IMR-90 (cell line): ENCODE data around the gene NAPB. TPM values are rescaled to one million over a fixed set of nuclear protein-coding genes. Genes with fewer than 3 reads are reported as not detected.

ENCODE experiments used
- ATAC-seq: fragments of 200-7000 bp; cut with Tn5 transposase; 2 replicates; pipeline ENCODE4 v1.9.1; 2020; ENCODE audit warnings: low read depth, mild to moderate bottlenecking, moderate library complexity
- BruUV-seq: library from RNA; stranded (reverse); fragments of 400-500 nt; replicated peaks from 2 replicates; lab custom pipeline; 2021; lab: Mats Ljungman, UMichigan
- CTCF ChIA-PET: fragments of 300-600 bp; formaldehyde crosslinking; extraction: SDS; loops from one replicate; lab custom pipeline; 2021; ENCODE audit warnings: antibody characterized with exemption; lab: Yijun Ruan, JAX
- POLR2A ChIA-PET: fragments of 300-600 bp; sonication (Branson Sonifier 250); formaldehyde crosslinking; loops from one replicate; lab custom pipeline; 2022; ENCODE audit warnings: antibody characterized with exemption; ENCODE audit not compliant: unreplicated experiment; lab: Charles Lee
- DNase-seq: peaks from one replicate; pipeline ENCODE4 v3.0.0; 2013
- H2AFZ ChIP-seq: replicated peaks from 2 replicates; pipeline ENCODE3; 2013; ENCODE audit warnings: low read length, mild to moderate bottlenecking; ENCODE audit not compliant: poor library complexity
- H2AK5ac ChIP-seq: 2 replicates; pipeline ENCODE4 v1.6.1; 2013; ENCODE audit warnings: low read depth, low read length, inconsistent platforms
- H2AK9ac ChIP-seq: replicated peaks from 2 replicates; pipeline ENCODE3; 2013; ENCODE audit warnings: mild to moderate bottlenecking, low read depth, low read length, moderate library complexity; ENCODE audit not compliant: poor library complexity
- H2BK120ac ChIP-seq: 2 replicates; pipeline ENCODE4 v1.6.1; 2013; ENCODE audit warnings: low read depth, low read length, inconsistent platforms
- H2BK15ac ChIP-seq: 3 replicates; pipeline ENCODE4 v1.6.1; 2013; ENCODE audit warnings: low read depth, low read length, inconsistent platforms
- H2BK20ac ChIP-seq: 2 replicates; pipeline ENCODE4 v1.6.1; 2013; ENCODE audit warnings: low read depth, mild to moderate bottlenecking, inconsistent platforms, low read length, moderate library complexity
- H2BK5ac ChIP-seq: 2 replicates; pipeline ENCODE4 v1.6.1; 2013; ENCODE audit warnings: mild to moderate bottlenecking, low read depth, low read length, inconsistent platforms; ENCODE audit not compliant: poor library complexity, severe bottlenecking
- H3K14ac ChIP-seq: replicated peaks from 2 replicates; pipeline ENCODE4 v1.6.1; 2013; ENCODE audit warnings: low read depth, low read length, inconsistent platforms
- H3K18ac ChIP-seq: 2 replicates; pipeline ENCODE4 v1.6.1; 2013; ENCODE audit warnings: low read depth, low read length, control low read depth
- H3K23ac ChIP-seq: 2 replicates; pipeline ENCODE4 v1.6.1; 2013; ENCODE audit warnings: low read depth, low read length, inconsistent platforms
- H3K27ac ChIP-seq: 2 replicates; pipeline ENCODE4 v1.5.1; 2013; ENCODE audit warnings: mild to moderate bottlenecking, control low read depth, low read length; ENCODE audit not compliant: insufficient read depth
- H3K27me3 ChIP-seq: 2 replicates; pipeline ENCODE4 v1.6.1; 2013; ENCODE audit warnings: low read length; ENCODE audit not compliant: control insufficient read depth, insufficient read depth
- H3K36me3 ChIP-seq: 2 replicates; pipeline ENCODE4 v1.6.1; 2013; ENCODE audit warnings: low read length, mixed read lengths; ENCODE audit not compliant: control insufficient read depth, insufficient read depth
- H3K4ac ChIP-seq: 2 replicates; pipeline ENCODE4 v1.6.1; 2013; ENCODE audit warnings: low read depth, low read length, inconsistent platforms
- H3K4me1 ChIP-seq: 2 replicates; pipeline ENCODE4 v1.6.1; 2013; ENCODE audit warnings: low read length, mixed read lengths; ENCODE audit not compliant: control insufficient read depth, insufficient read depth
- H3K4me2 ChIP-seq: 2 replicates; pipeline ENCODE4 v1.6.1; 2013; ENCODE audit warnings: low read depth, mild to moderate bottlenecking, control low read depth, low read length, moderate library complexity
- H3K4me3 ChIP-seq: 2 replicates; pipeline ENCODE4 v1.5.1; 2013; ENCODE audit warnings: low read depth, mild to moderate bottlenecking, control low read depth, low read length, moderate library complexity; ENCODE audit not compliant: insufficient read depth
- H3K56ac ChIP-seq: 2 replicates; pipeline ENCODE4 v1.6.1; 2013; ENCODE audit warnings: low read length, inconsistent platforms; ENCODE audit not compliant: insufficient read depth; ENCODE audit errors: extremely low read depth
- H3K79me1 ChIP-seq, 2 experiments: 2 replicates each; pipeline ENCODE4 v1.6.1; 2013; ENCODE audit warnings: low read length in 2 of 2, inconsistent platforms in 1 of 2, low read depth in 1 of 2
- H3K9ac ChIP-seq: 2 replicates; pipeline ENCODE4 v1.6.1; 2013; ENCODE audit warnings: low read depth, low read length, control low read depth
- H3K9me1 ChIP-seq: 2 replicates; pipeline ENCODE4 v1.6.1; 2013; ENCODE audit warnings: low read length, inconsistent platforms; ENCODE audit not compliant: insufficient read depth
- H3K9me3 ChIP-seq: 2 replicates; pipeline ENCODE4 v1.6.1; 2013; ENCODE audit warnings: low read length; ENCODE audit not compliant: control insufficient read depth, insufficient read depth
- H4K20me1 ChIP-seq: 2 replicates; pipeline ENCODE4 v1.6.1; 2013; ENCODE audit warnings: low read length, inconsistent platforms; ENCODE audit not compliant: insufficient read depth
- H4K5ac ChIP-seq: 2 replicates; pipeline ENCODE4 v1.6.1; 2013; ENCODE audit warnings: mild to moderate bottlenecking, low read depth, low read length, control low read depth
- H4K8ac ChIP-seq, 2 experiments: 2 replicates each; pipeline ENCODE4 v1.6.1; 2013; ENCODE audit warnings: low read depth in 2 of 2, low read length in 2 of 2, control low read depth in 1 of 2, inconsistent platforms in 1 of 2
- H4K91ac ChIP-seq: 2 replicates; pipeline ENCODE4 v1.6.1; 2013; ENCODE audit warnings: low read depth, low read length, inconsistent platforms; ENCODE audit not compliant: insufficient read depth
- BHLHE40 ChIP-seq: fragments of 150-350 bp; IDR thresholded peaks from 2 replicates; pipeline ENCODE4 v1.6.1; 2016; ENCODE audit warnings: mild to moderate bottlenecking, low read depth, low read length
- CHD1 ChIP-seq: IDR thresholded peaks from 2 replicates; pipeline ENCODE4 v1.6.1; 2012; ENCODE audit warnings: low read depth, low read length, improper control_type of control experiment
- POLR2A ChIP-seq: IDR thresholded peaks from 2 replicates; pipeline ENCODE4 v1.6.1; 2012; ENCODE audit warnings: mild to moderate bottlenecking, low read depth, low read length
- RCOR1 ChIP-seq: IDR thresholded peaks from 2 replicates; pipeline ENCODE4 v1.6.1; 2012; ENCODE audit warnings: mild to moderate bottlenecking, low read length, improper control_type of control experiment; ENCODE audit not compliant: insufficient replicate concordance
- RFX5 ChIP-seq: IDR thresholded peaks from 2 replicates; pipeline ENCODE4 v1.8.0; 2012; ENCODE audit warnings: low read depth, mild to moderate bottlenecking, low read length, moderate library complexity
- SMC3 ChIP-seq: fragments of 150-350 bp; IDR thresholded peaks from 2 replicates; pipeline ENCODE4 v1.6.1; 2016; ENCODE audit warnings: low read depth, mild to moderate bottlenecking, antibody characterized with exemption, low read length, moderate library complexity
- WGBS, 2 experiments: methylation state at CpG; one replicate each; pipeline versions ENCODE4 v1.1.5 to v1.1.7; 2013; ENCODE audit warnings: missing lambda C conversion rate in 2 of 2; ENCODE audit not compliant: insufficient read length in 1 of 2; ENCODE audit errors: extremely low coverage in 2 of 2; 5-methylcytosine and 5-hydroxymethylcytosine counted together
- dilution Hi-C: fragments of 300-500 bp; cut with HindIII; formaldehyde crosslinking; loops from one replicate; pipeline ENCODE4 v1.14.3; 2018; ENCODE audit warnings: low sequenced_read_pairs; ENCODE audit not compliant: unreplicated experiment
- in situ Hi-C: fragments of 300-500 bp; cut with MboI; formaldehyde crosslinking; loops from 3 replicates; pipeline ENCODE4 v1.14.3; 2019; ENCODE audit warnings: low sequenced_read_pairs, inconsistent platforms, mixed read lengths
- intact Hi-C: fragments of 100-400 bp; cut with micrococcal nuclease; formaldehyde crosslinking; loops from 2 replicates; pipeline ENCODE4 v1.10.0; 2022
- polyA plus RNA-seq, 3 experiments: library from polyadenylated mRNA; depleted of rRNA; stranded (reverse); fragments of >200 nt; gene quantifications; 2 replicates each; pipeline ENCODE4 v1.2.3, GENCODE V29; 2012; ENCODE audit warnings: low replicate concordance in 1 of 3
- total RNA-seq: library from RNA; depleted of rRNA; stranded (reverse); fragments of >200 nt; gene quantifications from 2 replicates; pipeline ENCODE4 v1.2.3, GENCODE V29; 2012

The NAPB gene
- total and polyA plus RNA-seq, 2 of the 4 experiments (the other 2 are of a cell fraction), result 4.4 to 5.2 TPM

DNA sequence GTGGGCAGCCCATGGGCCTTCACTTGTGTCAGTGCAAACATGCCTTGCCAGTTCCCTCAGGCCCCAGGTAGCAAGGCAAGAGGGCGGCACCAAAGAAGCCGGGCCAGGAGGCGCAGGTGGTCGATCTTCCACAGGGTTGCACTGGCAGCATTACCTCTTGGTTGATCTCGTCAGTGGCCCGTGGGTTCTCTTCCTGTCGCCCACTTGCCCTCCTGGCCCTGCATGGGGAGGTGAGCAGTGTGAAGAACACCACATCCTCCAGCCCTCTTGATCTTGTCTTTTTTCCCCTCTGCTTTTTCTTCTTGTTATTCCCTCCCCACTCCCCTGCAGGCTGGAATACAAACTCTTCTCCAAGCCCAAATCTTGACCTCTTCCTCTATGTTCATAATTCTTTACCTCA, 34.4 kb upstream of the NAPB start:
- no peak overlapping the region for H2AK9ac ChIP-seq
- no peak overlapping the region for H3K4ac ChIP-seq
- in situ Hi-C loops (no loop called here), intact Hi-C loops (no loop called here), dilution Hi-C loops (no loop called here)
- H3K27ac ChIP-seq, result no peak overlapping the region
- H2BK120ac ChIP-seq, result no peak overlapping the region
- no peak overlapping the region for H3K9ac ChIP-seq
- H2BK20ac ChIP-seq, result no peak overlapping the region
- H4K5ac ChIP-seq, result no peak overlapping the region
- H2BK5ac ChIP-seq, result no peak overlapping the region
- no peak for ATAC-seq
- H4K20me1 ChIP-seq, result no peaks in the 10 kb centered on the region
- no peak overlapping the region for H3K14ac ChIP-seq
- H3K9me3 ChIP-seq, result no peaks in the 10 kb centered on the region
- H4K91ac ChIP-seq, result no peak overlapping the region
- H3K23ac ChIP-seq, result no peak overlapping the region
- H3K79me1 ChIP-seq, result no peaks in the 10 kb centered on the region
- no peaks in the 10 kb centered on the region for H3K36me3 ChIP-seq
- BruUV-seq, result no TSS peak
- TF ChIP-seq RFX5, result no peak
- TF ChIP-seq SMC3, result no peak
- TF ChIP-seq CHD1, result no peak
- TF ChIP-seq POLR2A, result no peak
- no peak for TF ChIP-seq BHLHE40
- TF ChIP-seq RCOR1, result no peak
- CTCF ChIA-PET, result no interaction called here
- POLR2A ChIA-PET, result no interaction called here
- no peak overlapping the region for H2BK15ac ChIP-seq
- no peak overlapping the region for H2AK5ac ChIP-seq
- H3K9me1 ChIP-seq, result no peaks in the 10 kb centered on the region; the same call in 1 of the 2 replicates
- DNase-seq, result no peak
- no peak overlapping the region for H3K4me3 ChIP-seq
- peak overlapping the region; percentile 18 for H2AFZ ChIP-seq
- no peak overlapping the region for H4K8ac ChIP-seq
- no peaks in the 10 kb centered on the region for H3K4me1 ChIP-seq
- H3K27me3 ChIP-seq, result peaks cover 8% of the 10 kb centered on the region
- no peak overlapping the region for H3K18ac ChIP-seq
- no peak overlapping the region for H3K4me2 ChIP-seq
- 83% methylated on average over 5 of the region's 7 CpGs; no CpG with 5 or more reads in 1 of the 2 experiments for WGBS, 2 experiments
- H3K56ac ChIP-seq, result no peak overlapping the region
